Epidermal melanocyte (primary cell): Measurements from ENCODE around the gene MTUS2.

Experiments used
- DNase-seq: peaks from one replicate; pipeline ENCODE4 v3.0.0; 2011; ENCODE audit warnings: low spot score; ENCODE audit not compliant: insufficient read length

Gene MTUS2

DNA sequence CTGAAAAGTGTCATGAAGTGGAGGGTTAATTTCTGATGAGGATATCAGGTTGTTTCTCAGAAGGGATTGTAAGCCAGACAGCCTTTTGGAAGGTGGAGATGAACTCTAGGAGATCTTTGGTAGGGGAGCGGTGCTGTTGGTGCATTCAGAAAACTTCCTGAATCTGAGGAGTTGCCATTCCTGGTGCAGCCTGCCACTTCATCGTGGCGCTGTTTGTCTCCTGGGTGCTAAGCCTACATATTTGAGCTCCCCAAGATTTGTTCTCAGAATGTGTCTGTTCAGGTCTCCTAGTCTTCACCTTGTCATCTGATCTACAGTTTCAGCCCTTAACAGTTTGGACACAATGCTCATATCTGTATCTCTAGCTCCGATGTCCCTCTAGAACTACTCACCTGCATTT is 285.6 kb downstream of the MTUS2 start:
- DNase-seq, result no peak

DNA sequence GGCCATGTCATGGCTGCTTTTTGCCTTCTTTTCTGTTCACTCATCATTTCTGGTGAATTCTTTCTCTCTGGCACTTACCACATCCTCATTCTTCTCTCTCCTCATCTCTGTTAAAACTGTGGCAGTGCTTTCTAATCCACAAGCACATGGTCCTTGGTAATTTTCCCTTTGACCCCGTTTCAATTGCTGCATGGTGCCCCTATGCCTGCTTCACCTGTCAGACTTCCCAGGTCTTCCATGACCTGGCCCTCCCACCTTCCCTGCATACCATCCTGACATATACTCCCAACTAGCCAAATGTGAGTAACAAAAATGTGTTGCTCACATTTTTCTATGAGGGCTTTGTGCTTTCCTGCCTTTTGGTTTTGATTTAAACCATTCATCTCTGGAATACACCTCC is 286.5 kb downstream of the MTUS2 start:
- DNase-seq, result no peak

DNA sequence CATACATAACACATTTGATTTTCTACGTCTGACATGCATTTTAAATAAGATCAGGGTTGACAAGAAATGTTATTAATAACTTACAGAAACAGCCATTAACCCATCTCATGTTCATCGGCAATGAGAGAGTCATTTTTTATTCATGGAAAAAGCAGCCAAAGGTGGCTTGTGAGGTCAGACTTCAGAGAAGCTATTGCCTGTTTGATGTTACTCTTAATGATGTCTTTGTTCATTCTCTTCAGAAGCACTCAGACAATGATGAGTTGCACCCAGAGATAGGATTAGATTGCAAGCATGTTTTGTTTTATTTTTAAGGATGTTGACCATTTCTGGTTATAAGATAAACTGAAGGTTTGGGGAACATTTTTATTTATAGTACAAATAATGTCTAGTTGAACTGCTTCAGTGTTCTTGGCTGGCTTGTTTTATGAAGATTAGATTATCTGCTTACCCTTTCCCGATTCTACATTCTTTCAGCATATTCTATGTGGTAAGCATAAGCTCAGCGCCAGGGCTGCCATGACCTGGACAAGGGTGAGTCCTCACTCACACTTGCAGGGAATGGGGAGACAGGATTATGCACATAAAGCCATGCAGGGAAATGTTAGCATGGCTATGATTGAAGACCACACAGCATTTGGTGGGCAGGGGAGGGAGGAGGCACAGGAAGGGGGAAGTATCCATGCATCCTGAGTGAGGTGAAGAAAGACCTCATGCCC is 288.1 kb downstream of the MTUS2 start:
- DNase-seq, result no peak

DNA sequence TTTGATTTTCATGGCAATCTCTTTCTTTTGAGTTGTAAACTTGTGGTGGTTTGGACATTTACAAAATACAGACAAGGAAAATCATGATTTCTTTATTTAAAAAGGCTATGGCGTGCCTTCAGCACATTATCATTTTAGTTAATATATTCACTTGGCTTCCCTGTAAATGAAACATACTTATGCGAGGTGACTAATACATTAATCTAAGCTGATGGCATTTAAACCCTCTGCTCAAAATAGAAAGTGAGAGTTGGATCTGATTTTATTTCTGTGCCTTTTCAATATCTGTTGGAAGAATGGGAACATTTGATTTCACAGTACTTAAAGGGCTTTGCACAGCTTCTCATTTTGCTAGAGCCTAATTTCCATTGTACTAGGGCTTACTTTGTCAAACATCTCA is 289.8 kb downstream of the MTUS2 start:
- DNase-seq, result no peak

DNA sequence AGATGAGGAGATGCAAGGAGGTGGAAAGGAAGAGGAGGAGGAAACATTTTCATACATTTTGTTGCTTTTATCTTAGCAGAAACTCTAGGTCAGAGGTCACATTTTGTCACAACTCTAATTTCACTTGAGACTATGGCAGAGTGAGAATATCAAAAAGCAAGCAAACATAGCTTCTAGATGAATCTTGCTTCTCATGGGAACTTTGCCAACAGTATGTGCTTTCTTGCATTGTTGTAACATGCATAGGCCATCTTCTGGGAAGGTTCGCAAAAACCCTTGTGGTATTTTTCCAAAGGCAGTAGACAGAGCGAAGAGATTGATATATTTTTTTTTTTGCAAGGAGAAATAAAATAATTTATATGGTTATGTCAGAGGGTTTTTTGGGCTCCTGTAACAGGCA is 291.3 kb downstream of the MTUS2 start:
- no peak for DNase-seq

DNA sequence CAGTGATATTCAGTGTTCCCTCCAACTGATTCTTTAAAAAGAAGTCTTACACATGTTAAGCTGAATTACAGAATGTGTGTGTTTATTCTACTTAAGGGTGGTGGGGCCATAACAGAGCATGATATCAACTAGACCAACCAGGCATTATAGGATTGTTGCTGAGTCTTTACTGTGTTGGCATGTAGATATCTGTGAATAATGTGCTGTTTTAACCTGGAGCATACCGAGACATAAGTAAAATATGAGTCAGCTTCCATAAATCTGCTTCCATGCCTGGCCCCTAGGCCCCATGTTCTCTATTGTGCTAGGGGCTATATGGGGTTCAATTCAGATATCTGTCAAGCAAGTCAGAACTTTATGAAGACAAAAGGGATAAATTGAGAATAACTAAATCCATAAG is 295.7 kb downstream of the MTUS2 start:
- DNase-seq, result no peak

DNA sequence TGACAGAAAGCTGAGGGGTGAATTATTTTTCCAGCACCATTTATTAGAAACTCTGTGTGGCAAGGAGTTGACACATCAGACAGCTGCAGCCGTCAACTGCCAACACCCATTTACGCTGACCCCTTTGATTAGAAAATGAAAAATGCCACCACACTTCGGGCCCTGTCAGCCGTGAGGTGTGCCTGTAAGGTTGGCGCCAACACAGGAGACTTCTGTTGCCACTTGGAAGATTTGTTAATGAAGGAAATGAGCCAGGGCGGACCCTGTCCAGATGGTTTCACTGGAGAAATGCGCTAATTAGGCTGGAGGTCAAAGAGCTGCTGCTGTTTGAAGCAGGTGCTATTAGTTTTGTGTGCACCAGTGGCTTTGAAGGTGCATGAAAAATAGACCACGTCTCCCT is 297.5 kb downstream of the MTUS2 start:
- DNase-seq, result no peak

DNA sequence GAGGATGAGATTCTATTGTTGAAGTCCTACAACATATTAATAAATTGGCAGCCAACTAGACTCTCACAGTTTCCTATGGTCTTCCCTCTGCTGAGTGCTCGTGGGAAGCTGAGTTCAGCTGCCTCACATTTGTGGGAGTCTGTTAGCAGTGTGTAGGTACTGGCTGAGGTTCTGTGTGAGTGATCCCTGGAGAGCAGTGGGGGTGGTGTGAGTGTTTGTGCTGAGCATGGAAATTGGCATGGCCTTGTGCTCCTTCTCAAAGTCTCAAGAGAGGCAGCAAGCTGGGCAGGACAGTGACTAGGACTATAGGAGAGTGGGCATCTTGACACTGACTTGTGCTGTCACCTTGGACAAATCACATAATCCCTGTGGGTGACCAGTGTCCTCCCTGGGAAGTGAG is 298.3 kb downstream of the MTUS2 start:
- no peak for DNase-seq

DNA sequence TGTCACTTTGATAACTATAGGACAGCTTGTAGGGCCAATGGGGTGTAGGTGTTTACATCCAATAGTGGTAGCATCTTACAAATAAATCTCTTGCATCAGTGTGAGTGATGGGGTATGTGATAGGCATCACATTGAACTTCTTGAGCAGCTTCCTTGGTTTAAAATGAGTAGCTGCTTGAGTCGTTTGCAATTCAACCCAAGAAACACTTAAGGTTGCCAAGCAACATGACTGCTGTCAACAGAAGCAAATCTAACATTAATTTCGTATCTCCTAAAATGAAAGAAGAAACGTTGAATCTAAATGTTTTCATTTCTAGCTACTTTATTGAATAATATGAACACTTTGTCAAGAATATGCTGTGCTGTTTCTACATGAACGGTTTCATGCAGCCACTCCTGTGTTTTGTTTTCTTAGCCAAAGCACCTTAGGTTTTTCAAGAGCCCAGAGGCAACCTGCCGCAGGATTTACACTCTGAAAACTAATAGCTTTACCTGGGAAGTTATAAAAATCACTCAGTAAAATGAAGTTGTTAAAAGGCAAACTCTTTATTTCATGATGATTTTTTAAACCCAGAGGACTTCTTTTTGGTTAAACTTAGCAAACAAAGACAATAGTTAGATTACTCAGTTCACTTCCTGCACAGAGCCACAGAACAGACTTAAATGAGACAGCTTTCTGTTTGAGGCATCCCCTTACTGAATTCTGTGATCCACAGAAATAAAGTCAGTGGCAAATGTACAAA is 305.2 kb downstream of the MTUS2 start:
- DNase-seq, result no peak

DNA sequence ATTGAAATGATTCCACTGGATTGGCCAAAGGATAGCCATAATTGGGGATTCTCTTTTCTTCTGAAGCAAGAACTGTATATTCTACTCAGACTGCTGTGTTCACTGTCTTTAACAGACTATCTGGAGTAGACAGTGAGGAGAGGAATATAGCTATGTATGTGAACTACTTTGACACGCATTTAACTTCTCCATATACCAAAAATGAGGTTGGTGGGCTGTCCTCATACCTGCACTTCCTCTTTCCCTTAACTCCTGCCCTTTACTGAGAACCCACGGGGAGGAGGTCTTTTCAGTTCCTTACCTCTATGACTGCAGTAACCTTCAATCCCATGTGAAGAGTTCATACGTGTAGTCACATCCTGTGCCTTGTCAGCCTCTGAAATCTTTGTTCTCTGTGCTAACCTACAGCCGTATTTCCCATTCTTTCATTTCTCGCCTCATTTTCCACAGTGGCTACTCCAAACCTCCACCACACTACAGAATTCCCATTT is 305.8 kb downstream of the MTUS2 start:
- no peak for DNase-seq

DNA sequence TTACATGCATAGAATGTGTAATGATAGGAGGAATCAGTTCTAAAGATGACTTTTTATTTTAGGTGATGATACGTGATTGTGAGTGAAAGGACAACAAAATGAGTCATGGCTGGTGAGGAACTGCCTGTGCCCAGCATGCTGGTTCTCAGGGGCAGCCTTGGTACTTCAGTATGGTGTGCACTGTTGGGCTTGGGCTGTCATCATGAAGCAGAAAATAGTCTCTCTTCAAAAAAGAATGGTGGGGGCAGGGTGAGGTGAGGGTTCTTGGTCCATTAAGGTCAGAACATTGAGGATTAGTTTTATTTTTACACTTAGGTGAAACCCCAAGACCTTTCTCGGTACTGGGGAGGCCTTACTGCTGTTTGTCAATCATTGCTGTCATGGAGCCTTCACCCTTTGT is 309.5 kb downstream of the MTUS2 start:
- no peak for DNase-seq

DNA sequence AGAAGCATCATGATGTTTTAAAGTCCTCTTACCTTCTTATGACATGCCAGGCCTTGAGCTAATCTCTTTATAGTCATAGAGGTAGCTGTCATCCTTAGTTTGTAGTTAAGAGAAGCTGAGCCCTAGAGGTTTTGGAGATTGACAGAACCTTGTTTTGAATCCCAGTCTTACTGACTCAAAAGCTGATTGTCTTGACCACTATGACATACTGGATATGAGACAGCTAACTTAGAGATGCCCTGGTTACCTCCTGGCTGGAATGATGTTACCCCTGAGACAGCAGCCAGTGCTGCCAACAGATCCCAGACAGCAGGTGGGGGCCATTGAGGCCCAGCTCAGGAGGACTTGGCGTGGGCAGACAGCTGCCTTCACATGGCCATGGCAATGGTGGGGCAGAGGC is 311.0 kb downstream of the MTUS2 start:
- DNase-seq, result no peak

DNA sequence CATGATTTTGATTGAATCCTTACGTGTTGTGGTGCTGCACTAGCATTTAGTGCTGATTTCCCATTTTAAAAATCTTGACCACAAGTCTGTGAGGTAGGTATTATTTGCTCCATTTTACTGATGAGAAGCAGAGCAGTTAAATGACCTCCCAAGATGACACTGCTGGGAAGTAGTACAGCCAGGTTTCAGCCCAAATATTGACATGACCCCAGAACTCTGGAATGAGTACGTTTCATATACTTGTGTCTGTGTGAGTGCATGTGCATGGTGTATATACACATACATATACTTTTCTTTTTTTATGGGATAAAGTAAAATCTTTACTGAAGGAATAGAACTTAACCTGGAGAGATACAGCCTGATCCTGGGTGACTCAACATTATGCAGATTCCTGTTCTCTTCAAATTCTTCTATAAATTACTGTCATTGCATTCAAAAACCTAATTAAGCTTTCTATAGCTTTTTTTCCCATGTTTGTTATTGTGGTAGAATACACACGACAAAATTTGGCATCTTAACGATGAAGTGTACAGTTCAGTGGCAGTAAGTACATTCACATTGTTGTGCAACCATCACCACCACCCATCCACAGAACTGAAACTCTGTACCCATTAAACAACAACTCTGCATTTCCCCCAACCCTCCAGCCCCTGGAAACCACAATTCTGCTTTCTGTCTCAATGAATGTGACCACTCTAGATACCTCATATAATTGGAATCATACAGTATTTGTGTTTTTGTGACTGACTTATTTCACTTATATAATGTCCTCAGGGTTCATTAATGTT is 311.9 kb downstream of the MTUS2 start:
- DNase-seq, result no peak

DNA sequence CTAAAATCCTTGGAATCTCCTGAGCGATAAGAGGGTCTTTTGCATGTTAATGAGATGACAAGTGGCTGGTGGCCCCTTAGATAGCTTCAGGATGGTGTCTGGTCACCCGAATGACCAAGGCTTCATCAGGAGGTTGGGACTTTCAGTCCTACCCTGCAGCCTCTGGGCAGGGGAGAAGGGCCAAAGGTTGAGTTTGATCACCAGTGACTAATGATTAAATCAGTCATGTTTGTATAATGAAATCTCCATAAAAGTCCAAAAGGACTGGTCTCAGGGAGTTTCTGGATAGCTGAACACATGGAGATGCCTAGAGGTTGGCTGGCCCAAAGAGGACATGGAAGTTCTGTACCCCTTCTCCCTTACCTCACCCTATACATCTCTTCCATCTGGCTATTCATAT is 316.2 kb downstream of the MTUS2 start:
- DNase-seq, result no peak

DNA sequence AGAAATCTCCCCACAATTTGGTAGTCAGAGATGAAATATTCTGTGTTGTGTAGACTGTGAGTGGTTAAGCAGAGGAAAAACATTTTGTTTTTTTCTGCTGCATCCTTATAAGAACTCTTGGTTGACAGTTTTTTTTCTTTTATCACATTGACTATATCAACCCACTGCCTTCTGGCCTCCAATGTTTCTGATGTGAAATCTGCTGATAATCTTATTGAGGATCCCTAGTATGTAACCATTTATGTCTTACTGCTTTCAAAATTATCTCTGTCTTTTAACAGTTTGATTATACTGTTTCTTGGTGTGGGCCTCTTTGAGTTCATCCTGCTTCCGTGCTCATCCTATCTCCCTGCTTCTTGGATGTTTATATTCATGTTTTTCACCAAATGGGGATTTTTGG is 316.9 kb downstream of the MTUS2 start:
- no peak for DNase-seq

DNA sequence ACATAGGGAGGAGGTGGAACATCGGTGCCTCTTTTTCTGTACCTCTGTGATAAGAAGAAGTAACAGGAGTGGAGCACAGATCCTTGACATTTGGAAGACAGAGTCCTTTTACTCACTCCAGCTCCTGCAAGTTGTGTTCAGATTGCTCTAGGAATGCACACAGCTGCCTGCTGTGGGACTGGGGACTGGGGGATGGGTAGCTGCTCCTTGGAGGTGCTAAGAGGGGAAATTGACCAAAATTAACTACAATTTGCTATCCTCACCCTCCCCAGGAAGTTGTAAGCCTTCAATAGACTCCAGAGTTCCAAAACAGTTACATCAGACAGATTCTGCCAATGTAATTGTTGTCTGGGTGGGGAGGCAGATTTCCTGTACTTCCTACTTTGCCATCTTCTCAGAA is 317.9 kb downstream of the MTUS2 start:
- DNase-seq, result no peak

DNA sequence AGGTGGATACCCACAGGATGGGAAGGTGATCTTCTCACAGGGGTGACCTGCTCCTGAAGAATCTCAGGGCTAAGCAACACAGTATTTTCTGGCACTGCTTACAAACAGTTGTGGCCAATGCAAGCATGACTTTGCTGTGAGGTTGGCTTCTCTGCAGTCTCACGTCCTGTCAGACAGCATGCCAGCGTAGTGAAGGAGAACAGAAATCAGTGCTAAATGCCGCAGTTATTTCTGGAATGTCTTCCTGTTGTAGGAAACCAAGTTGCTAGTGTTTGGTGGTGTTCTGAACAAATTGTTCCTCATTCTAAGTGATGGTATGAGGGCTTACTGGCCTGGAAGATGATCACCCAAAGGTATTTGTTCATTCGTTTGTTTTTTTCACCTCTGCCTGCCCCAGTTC is 320.1 kb downstream of the MTUS2 start:
- no peak for DNase-seq

DNA sequence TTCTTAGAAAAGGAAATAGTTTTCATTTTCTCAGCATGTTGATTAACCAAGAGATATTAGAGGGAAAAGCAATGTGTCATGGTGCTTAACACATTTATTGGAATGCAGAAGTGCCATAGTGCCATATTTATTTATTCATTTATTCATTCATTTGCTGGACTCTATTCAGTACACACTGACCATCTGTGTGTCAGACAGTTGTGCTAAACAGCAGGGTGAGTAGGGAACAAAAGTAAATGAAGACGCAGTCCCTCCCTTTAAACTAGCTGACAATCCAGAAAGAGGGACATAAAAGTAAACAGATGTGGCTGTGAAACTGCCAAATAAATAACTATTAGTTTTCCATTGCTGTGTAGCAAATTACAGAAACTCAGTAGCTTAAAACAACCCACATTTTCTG is 323.7 kb downstream of the MTUS2 start:
- no peak for DNase-seq

DNA sequence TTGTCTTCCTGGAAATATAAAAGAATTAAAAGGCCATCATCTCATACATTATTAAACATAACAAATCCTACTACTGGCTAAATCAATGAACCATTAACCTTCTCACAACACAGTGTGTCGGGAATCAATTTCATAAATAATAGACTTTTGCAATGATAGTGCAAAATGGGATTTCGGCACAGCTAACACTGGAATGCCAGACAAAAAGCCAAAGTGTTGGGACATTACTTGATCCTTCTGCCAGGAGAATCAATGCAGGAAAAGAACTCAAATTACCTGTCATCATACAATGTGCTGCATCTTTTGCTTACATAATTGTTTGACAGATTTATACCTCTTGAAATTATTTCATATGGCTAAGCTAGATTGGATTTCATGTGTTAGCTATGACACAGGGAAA is 334.3 kb downstream of the MTUS2 start:
- DNase-seq, result no peak

DNA sequence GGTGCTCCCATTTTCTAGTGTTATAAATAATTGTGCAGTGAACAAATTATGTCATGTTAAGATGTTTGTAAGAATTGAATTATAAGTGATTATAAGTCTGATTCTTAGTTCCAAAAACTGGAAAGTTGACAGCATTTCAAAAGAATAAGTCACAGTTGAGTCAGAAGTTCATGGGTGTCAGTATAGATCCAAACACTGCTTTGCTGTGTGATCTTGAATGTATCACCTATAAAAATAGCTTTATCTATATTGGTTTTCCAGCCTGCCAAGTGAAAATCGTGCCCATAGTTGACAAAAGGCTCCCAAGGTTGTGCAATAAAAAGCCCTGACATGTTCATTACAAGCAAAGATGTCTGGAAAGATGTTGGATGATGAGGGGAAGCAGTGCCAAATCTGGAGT is 336.0 kb downstream of the MTUS2 start:
- no peak for DNase-seq

DNA sequence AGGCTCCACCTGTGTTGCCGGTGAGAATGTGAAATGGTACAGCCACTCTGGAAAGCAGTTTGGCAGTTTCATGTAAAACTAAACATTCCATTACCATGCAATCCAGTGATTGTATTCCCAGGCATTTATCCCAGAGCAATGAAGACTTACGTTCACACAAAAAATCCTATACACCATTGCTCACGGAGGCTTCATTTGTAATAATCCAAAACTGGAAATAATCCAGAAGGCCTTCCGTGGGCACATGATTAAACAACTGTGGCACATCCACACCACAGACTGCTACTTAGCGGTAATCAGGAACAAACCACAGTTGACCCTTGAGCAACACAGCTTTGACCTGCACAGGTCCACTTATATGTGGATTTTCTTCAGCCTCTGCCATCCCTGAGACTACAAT is 339.7 kb downstream of the MTUS2 start:
- DNase-seq, result no peak

DNA sequence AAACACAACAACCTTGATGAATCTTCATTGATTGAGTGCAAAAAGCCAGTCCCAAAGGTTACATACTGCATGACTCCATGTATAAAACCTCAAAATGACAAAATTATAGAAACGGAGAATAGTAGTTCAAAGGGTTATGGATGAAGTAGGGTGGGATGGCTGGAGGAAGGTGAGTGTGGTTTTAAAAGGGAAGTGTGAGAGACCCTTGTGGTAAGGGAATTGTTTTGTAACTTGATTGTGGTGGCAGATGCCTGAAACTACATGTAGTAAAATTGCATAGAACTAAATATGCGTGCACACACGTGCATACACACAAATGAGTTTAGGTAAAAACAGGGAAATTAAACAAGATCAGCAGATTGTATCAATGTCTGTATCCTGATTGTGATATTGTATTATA is 340.7 kb downstream of the MTUS2 start:
- no peak for DNase-seq
